ENCODE measurements around the gene RAVER1. TPM values are rescaled to one million over a fixed set of nuclear protein-coding genes. Genes with fewer than 3 reads are reported as not detected.

The RAVER1 gene
- total and polyA plus RNA-seq, 2 donors (not counting 1 experiment from before 2014, with no cell fraction given), result 21.0 to 62.7 TPM

GRCh38 chr19:10289167-10289835 lies 44.0 kb downstream of the RAVER1 start:
- DNase-seq (peak; percentile 84), ATAC-seq (ENCODE audit: low read depth) (peak; percentile 46)
- WGBS (ENCODE audit: insufficient coverage), result 1% methylated on average over 40 of the region's 50 CpGs
- Histone ChIP-seq H4K20me1 (ENCODE audit: control insufficient read depth, insufficient read depth, low read length, poor library complexity, severe bottlenecking) (peaks cover 29% of the 10 kb centered on the region), H3K27ac (ENCODE audit: low read length in 2 of 2) (no peak overlapping the region), H3K9ac (ENCODE audit: low read length) (peak overlapping the region; percentile 64), H3K4me2 (replicated peaks; ENCODE audit: low read depth, low read length, poor library complexity, severe bottlenecking) (peak overlapping the region; percentile 96), H3K4me1 (ENCODE audit: control insufficient read depth in 2 of 2, insufficient read depth in 2 of 2, low read length in 2 of 2) (peaks cover 83 to 84% of the 10 kb centered on the region in 2 donors), H3K4me3 (ENCODE audit: control extremely low read depth in 1 of 5, extremely low read depth in 1 of 5, insufficient read depth in 1 of 5, low read depth in 2 of 5, low read length in 4 of 5) (peak overlapping the region in 4 of 5 experiments; percentile 22 to 63 (median 46)), H3K9me3 (ENCODE audit: control extremely low read depth in 1 of 3, control insufficient read depth in 2 of 3, insufficient read depth in 1 of 3, low read length in 2 of 3) (peaks cover 0 to 59% (median 0%) of the 10 kb centered on the region in 3 donors), H3K36me3 (replicated peaks in 1 of 2; ENCODE audit: control extremely low read depth in 1 of 2, control insufficient read depth in 1 of 2, extremely low read depth in 1 of 2, insufficient read depth in 2 of 2, low read length in 1 of 2) (peaks cover 2 to 19% of the 10 kb centered on the region in 2 experiments), H3K79me2 (ENCODE audit: control insufficient read depth, insufficient read depth, low read length) (no peaks in the 10 kb centered on the region), H3K27me3 (replicated peaks in 1 of 4; ENCODE audit: control extremely low read depth in 1 of 4, control insufficient read depth in 3 of 4, insufficient read depth in 4 of 4, low read length in 3 of 4) (peaks cover 0 to 75% (median 54%) of the 10 kb centered on the region in 4 experiments), H2AFZ (ENCODE audit: insufficient read depth, low read depth, low read length, poor library complexity, severe bottlenecking) (peak overlapping the region; percentile 61)
- peaks cover 71% of the 10 kb centered on the region for H3K4me1 Mint-ChIP-seq
- no peaks in the 10 kb centered on the region for H3K9me3 Mint-ChIP-seq (ENCODE audit: insufficient read depth)
- no peak overlapping the region for H3K27ac Mint-ChIP-seq
- peak overlapping the region; percentile 87 for H3K4me3 Mint-ChIP-seq
- ChIA-PET POLR2A (interaction anchor here (0.5 to 5.4 kb wide), 6 partner anchors 9 to 58 kb away, joined by 3 to 27 read pairs (median 3); partner anchors contain the start of gene ICAM1), CTCF (interaction anchor here (0.6 to 8.5 kb wide), 9 partner anchors 9 to 1147 kb away, joined by 3 to 116 read pairs (median 3); partner anchors contain the start of gene ICAM1)
- no peak for TF ChIP-seq CTCF (IDR thresholded peaks at IDR 0.05)
- no peak for TF ChIP-seq EZH2 (IDR thresholded peaks at IDR 0.05; ENCODE audit: borderline replicate concordance, insufficient read depth, low read depth, low read length, poor library complexity, severe bottlenecking)
- intact Hi-C loops (cut with micrococcal nuclease), result no loop called here
- H3K27me3 Mint-ChIP-seq, result peaks cover 37% of the 10 kb centered on the region
